OCI-M2 (cell line): ENCODE measurements around the gene CCDC142.

Experiments
- DNase-seq: peaks from one replicate; lab custom pipeline; 2025; ENCODE audit not compliant: unreplicated experiment; lab: John Stamatoyannopoulos, UW

CCDC142 gene, protein sequence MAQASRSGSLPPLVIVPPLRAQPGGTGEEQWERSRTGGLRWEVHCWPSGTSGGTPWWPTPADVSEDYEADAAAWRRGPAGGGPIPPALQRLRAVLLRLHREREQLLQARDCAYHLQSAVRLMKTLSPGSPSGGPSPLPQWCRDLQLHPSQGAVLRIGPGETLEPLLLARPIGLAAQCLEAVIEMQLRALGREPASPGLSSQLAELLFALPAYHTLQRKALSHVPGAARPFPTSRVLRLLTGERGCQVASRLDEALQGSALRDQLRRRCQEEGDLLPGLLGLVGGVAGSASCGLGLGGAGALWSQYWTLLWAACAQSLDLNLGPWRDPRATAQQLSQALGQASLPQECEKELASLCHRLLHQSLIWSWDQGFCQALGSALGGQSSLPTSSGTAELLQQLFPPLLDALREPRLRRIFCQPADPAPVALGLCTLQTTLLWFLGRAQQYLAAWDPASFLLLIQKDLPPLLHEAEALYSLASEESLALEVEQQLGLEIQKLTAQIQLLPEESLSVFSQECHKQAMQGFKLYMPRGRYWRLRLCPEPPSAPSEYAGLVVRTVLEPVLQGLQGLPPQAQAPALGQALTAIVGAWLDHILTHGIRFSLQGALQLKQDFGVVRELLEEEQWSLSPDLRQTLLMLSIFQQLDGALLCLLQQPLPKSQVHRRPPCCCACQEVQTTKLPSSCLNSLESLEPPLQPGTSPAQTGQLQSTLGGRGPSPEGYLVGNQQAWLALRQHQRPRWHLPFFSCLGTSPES

DNA sequence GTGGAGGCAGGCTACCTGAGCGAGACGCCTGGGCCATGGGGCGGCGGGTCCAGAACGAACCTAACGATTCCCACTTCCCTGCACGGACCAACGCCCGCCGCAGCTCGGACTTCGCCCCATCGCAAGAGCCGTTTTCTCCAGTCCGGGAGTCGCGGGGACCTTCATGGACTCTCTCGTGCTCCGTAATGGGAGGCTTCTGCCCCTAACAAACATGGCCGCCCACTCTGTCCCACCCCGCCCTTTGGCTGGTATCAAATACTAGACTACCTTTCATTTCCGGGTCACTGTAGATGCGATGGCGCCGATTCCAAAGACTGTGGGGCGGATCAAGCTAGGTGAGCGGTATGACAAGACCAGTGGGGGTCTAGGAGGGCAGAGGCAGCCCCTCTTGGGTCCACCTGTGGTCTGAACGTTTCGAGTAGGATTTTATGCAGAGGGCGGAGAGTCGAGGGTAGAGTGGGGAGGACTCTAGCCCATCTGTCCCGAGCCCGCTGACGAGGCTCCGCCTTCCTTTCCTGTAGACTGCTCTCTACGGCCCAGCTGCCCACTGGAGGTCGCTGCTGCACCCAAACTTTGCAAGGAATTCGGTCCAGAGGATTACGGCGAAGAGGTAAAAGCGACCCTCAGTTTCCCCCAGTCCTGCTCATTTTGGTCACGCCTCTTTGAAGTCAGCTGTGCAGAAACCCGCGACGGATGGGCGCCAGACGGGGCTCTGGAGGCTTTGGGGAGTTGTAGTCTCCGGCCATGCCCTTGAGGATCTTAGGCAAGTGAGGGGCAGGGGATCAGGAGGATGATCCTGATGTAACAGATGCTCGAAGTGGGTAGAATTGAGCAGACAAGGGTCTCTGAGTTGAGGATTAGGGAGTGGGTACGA is at the start of gene CCDC142, which contains the start of gene TTC31:
Gene CCDC142, minus strand, starts transcription at position 198 of the 874 bp plus-strand sequence. Its CDS starts 161 bp downstream, at position 37.
Gene TTC31, plus strand, starts transcription at position 281 of the 874 bp plus-strand sequence. Its CDS starts 15 bp downstream, at position 296.
- peak; percentile 93 for DNase-seq

DNA sequence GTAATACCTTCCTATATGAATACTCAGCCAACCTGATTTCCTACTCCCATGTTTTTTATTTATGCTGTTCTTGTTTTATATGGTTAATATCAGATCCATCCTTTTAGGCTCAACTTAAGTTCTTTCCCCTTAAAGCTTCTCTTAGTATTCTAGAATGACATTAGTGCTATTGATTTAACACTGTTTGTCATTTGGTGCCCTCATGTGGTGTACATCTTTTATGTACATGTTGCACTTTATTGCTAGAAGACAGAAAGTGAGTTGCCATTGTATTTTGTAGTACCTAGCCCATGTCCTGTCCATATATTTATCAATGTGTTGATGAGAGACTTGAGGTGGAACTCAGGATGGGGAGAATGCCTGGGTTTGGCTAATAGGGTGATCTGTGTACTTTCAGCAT is 49.4 kb upstream of the CCDC142 start:
- no peak for DNase-seq

DNA sequence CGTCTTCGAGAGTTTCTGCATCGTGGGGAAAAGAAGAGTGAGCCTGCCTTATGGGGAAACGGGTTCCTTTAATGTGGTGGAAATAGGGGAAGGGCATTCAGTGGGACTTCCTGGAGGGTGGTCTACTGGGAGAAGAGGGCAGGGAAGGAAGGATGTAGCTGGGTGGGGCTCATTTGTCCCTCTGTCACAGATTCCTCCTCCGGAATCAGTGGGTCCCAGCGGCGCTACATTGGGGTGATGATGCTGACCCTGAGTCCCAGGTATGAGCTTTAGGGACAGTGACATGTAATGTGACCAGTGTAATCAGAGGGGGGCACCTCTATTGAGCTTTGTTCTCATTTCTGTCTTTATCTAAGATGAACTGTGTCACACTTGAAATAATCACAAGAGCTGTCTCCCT is 48.9 kb upstream of the CCDC142 start:
- DNase-seq, result no peak

DNA sequence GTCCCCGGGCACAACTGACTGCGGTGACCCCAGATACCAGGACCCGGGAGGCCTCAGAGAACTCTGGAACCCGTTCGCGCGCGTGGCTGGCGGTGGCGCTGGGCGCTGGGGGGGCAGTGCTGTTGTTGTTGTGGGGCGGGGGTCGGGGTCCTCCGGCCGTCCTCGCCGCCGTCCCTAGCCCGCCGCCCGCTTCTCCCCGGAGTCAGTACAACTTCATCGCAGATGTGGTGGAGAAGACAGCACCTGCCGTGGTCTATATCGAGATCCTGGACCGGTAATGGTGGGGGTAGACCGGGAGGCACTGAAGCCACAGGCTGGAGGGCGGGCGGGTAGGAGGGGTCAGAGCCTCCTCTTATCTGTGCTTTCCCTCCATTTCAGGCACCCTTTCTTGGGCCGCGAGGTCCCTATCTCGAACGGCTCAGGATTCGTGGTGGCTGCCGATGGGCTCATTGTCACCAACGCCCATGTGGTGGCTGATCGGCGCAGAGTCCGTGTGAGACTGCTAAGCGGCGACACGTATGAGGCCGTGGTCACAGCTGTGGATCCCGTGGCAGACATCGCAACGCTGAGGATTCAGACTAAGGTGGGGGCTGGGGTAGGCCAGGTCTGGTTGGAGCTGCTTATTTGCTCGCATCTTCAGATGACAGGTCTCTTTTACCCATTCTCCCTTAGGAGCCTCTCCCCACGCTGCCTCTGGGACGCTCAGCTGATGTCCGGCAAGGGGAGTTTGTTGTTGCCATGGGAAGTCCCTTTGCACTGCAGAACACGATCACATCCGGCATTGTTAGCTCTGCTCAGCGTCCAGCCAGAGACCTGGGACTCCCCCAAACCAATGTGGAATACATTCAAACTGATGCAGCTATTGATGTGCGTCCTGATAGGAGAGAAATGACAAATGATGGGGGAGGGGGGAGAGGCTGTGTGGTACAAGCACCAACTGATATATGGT is 47.7 kb upstream of the CCDC142 start:
- DNase-seq, result no peak

DNA sequence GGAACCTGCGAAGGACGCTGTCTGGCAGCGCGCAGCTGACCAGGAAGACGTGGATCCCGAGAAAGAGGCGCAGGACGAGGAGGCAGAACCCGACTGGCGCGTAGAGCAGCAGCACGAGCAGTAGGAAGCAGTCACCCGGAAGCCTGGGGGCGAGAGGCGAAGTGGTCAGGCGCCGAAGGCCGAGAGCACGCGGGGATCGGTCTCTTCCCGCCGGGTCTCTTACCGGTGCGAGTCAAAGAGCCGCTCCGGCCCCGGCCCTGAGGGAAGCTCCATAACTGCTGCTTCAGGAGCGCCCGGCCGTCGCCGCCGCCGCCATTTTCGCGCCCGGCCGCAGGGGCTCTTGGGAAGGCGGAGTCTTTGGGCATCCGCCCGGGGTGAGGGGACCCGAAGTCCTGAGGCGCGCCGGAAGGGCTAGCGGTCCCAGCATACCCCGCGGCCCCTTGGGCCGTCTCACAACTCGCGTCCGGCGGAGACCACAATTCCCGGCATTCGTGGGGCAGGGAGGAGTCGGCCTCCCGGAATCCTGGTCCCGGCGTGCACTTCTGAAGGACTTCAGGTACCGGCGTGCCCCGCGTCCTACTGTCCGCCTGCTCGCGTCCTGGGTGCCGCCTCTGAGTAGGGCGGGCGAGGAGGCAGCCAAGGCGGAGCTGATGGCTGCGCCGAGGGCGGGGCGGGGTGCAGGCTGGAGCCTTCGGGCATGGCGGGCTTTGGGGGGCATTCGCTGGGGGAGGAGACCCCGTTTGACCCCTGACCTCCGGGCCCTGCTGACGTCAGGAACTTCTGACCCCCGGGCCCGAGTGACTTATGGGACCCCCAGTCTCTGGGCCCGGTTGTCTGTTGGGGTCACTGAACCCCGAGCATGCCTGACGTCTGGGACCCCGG is 46.8 kb upstream of the CCDC142 start, which contains the start of the genes AUP1 and HTRA2:
Gene AUP1, minus strand, starts transcription at position 350 of the 882 bp plus-strand sequence. Its CDS starts 77 bp downstream, at position 273.
Gene HTRA2, plus strand, starts transcription at position 577 of the 882 bp plus-strand sequence. Its CDS starts 74 bp downstream, at position 651.
- peak; percentile 62 for DNase-seq

DNA sequence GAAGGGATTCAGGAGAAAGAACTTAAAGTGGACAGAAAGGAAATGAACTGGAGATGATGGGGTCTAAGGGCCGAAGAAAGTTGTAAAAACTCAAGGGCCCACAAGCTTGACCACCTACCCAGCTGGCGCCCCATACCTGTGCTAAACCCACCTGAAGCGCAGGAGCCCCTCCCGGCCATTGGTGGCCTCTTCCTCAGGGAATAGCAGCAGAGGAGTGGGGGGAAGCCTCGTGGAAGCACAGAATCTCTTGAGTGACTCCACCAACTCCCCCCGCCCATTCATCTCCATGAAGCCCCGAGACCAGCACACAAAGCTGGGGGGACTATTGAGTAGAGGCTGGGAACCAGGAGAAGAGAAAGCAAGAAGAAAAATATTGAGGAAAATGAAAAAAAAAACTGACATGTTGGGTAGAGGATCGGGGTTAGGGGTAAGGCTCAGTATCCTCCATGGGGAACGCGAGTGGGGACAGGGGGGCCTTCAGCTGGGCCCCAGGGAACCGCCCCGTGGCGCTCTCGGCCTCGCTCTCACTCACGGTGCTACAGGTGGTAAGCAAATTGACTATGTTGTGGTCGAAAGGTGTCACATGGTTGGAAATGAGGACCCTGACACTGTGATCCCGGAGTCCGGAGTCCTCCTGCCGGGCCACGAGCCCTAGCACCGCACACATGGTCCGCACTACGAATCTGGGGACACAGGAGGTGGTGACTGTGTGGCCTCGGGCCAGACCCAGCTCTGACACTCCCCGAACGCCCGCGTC is 46.0 kb upstream of the CCDC142 start:
- DNase-seq, result no peak

DNA sequence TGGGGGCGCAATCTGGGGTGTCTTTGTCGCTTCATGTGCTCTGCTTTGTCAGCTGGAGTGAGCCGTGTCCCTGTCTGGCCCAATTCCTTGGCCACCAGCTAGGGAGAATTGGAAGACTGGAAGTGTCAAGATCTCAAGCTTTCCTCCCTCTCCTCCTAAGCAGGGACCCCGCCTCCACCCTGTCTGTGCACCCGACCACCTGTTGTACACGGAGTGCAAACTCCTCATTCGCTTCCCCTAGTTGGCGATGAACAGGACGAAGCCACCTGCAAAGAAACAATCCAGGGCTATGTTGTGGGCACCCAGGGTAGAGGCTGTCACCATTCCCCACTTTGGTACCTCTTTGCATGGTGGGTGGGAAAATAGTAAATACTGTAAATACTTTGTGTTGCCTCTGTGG is 44.9 kb upstream of the CCDC142 start:
- DNase-seq, result no peak

DNA sequence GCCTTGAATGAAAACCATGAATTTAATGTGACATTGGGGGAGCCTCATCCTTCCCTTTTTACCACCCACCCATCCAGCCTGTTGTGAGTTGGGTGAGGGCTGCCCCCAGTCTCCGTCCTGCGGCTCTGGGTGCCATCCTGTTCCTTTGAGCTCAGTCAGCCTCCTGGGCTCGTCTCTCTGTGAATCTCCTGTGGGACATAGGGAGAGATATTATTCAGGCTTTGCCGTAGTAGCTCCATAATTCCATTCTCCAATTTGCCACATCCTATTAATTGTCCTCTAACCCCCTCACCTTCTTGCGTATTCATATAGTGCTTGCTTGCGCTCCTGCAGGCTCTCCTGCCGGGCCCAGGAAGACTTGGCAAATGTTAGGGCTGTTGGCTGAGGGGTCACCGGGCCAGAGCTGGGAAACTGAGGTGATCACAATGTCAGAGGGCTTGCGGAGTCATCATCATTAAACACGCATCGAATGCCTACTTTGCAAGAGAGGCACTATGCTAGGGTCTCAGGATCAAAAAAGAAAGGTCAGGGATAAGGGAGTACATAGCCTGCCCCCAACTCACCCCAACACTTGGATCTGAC is 43.9 kb upstream of the CCDC142 start:
- DNase-seq, result no peak

DNA sequence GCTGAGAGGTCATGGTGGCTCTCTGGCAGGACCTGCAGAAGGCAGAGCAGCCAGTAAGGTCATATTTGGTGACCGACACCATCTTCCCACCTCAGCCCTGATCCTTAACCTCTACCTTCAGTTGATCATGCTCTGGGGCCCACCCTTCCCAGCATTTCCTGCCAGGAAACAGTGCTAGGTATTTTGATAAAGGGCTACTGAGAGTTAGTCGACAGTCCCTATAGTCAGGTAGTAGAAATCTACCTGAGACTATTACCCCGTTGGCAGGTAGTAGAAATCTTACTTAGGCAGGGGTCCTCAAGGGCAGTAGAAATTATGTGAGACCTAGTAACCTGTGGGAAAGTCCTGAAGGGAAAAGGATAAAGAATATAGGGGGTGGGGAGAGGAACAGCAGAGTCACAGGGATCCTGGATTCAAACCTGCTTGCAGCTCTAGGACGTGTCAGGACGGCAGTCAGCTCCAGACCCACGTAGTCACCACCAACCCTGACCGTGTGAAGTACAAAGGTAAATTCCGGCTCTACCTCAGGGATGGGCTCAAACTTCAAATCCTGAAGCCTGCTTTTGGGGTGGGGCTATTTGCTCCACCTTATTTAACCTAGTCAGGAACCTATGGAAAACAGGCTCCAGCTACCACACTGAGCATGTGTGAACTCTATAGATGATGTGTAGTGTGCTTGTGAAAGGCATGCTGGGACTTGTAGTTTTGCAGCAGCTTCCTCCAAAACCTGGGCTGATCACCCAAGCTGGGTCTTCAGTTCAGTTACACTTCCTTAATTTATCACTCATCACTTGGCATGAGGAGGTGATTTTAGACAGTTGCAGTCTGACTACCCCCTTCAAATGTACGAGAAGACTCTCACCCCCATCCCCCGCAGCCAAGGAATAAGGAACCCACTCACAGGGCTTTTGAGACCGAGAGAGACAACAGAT is 43.2 kb upstream of the CCDC142 start, which contains the start of gene DQX1:
Gene DQX1, minus strand, starts transcription at position 515 of the 932 bp plus-strand sequence. Its CDS starts 502 bp downstream, at position 13.
- no peak for DNase-seq

DNA sequence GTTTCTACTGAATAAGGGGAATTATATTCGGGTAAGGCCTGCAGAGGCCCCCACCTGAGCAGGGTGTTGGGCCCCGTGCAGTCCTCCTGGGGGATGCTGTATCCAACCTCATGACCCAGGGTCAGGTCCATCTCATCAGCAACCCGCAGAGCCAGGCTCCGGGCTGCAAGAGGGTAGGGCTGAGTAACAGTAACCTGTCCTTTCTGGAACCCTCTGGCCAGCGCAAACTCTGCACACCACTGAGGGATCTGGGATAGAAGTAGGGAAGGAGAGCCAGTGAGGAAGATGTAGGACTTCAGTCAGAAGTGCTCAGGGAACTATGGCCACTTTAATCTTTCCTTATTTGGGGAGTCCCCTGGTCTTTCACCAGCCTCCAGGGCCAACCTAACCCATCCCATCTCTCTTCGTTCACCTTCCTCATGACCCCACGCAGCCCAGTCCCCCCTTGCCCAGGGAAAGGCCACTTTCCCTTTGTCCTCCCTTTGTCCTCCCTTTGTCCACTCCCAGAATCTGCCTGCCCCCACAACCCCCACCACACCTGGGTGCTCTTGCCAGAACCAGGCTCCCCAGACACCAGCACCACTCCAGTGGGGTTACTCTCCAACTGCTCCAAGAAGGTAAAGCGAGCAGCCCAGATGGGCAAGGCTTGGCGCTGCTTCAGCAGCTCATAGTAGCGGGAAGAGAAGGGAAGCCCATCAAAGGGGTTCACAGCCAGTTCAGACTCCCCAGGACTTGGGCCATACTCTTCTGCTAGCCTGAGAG is 42.3 kb upstream of the CCDC142 start:
- DNase-seq, result no peak

DNA sequence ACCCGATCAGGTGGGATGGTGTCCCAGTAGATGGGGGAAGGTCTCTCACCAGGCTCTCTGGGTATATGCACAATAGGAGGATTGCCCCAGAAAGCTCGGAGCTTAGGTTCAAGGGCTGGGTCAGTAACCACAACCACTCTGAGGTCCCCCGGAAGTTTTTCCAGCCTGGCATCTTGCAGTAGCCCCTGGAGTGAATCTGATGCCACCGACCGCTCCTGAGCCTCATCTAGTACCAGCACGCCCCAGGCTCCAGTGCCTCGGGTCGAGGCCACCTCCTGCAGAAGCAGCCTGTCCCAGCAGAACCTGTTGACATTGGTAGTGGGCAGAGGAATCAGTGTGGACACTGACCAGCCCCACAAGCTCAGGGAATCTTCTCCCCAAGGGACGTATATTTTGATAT is 41.2 kb upstream of the CCDC142 start:
- DNase-seq, result no peak

DNA sequence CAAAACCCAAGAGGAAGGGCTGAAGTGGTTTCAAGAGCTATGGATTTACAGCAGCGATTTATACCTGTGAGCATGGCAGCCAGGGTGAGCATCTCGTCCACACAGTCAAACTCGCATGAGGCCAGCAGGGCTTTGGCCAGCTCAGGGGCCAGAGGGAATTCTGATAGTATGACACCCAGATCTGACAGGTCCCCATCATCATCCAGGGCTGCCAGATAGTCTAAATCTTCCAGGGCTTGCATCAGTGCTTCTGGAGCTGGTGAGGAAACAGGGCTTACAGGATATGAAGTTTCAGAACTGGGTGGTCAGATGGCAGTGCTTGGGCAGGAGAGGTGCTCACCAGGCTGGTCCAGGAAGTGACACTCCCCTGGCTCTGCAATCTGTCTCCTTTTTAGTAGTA is 39.7 kb upstream of the CCDC142 start:
- no peak for DNase-seq

DNA sequence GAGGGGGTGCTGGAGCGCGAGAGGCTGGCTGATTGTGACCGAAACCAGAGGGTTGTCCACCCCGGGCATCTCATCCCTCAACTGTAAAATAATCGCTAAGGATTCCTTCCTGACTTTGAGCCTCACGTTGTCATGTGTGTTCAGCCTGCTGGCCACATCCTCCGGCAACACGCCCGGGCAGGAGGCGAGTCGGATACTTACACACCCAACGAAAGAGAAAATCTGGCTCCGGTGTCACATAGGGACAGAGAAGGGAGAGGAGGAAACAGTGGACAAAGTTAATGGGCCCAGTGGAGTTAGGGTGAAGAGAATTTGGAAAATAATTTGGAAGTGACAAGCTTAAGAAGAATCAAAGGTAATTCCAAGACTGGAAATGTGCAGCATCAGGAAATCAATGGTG is 33.9 kb upstream of the CCDC142 start:
- DNase-seq, result no peak

DNA sequence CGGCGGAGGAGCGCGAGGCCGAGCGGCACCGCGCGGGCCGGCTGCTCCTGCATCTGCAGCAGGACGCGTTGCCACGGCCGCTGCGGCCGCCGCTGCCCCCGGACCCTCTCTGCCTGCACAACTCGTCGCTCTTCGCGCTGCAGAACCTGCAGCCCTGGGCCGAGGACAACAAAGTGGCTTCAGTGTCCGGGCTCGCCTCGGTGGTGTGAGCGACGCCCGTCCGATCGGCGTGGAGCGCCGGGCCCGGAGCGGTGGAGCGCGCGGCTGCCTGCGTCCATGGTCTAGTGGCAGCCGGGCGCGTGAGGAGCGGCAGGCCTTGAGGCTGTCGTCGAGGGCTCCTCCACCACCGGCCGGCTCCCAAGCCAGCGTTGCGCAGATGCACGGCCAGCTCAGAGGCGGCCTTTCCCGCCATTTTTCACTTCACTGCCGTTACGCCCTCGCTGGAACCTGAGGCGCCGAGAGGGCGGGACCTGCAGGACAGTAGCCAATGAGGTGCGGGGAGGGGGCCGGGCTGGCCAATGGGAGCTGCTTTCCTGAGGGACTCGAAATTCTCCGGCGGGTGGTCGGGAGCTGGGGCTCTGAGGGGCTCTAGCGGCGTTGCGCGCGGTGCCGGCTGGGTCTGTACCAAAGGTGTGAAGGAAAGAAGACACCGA is 33.3 kb upstream of the CCDC142 start:
- DNase-seq, result no peak

DNA sequence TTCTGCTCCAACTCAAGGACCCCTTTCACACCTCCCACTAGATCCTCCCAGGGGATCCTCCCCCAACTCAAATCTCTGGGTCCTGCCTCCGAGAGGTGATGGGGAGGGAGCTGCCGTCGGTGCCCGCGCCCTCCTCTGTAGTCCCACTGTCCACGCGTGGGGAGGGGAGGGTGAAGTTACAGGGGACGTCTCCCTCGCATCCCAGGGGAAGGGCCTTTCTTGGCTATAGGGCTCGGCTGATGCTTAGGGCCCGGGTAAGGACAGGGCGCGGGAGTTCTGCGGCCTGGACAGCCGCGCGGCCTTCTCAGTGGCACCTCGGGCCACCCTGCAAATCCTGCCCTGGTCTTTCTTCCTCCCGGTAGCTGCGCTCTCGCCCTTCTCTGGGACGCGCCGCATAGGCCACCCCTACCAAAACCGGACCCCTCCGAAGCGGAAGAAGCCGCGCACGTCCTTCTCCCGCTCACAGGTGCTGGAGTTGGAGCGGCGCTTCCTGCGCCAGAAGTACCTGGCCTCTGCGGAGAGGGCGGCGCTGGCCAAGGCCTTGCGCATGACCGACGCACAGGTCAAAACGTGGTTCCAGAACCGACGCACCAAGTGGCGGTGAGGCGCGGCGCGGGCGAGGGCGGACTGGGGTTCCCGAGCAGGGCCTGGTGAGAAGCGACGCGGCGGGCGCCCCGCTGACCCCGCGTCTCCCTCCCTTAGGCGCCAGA is 32.6 kb upstream of the CCDC142 start:
- DNase-seq, result no peak
